COR-L47 (cell line): ENCODE results near the gene APLN.
A peak's percentile ranks its signal among the peaks of the same experiment; 100 is the strongest.

Experiments used
- DNase-seq: peaks from one replicate; lab custom pipeline; 2025; lab: John Stamatoyannopoulos, UW

Gene APLN

GRCh38 chrX:129659861-129660260 is 5.1 kb upstream of the APLN start:
- DNase-seq = no peak

GRCh38 chrX:129659141-129659540 is 4.4 kb upstream of the APLN start:
- no peak for DNase-seq

GRCh38 chrX:129658429-129658828 is 3.7 kb upstream of the APLN start:
- DNase-seq = no peak

GRCh38 chrX:129655547-129656249 is 942 bp upstream of the APLN start:
- peak; percentile 2 for DNase-seq

GRCh38 chrX:129653971-129654651 is 645 bp downstream of the APLN start:
- peak; percentile 17 for DNase-seq

- no peak for DNase-seq
Measured at GRCh38 chrX:129653181-129653970, 1.4 kb downstream of the APLN start.

- DNase-seq = no peak
Measured at GRCh38 chrX:129652565-129653169, 2.1 kb downstream of the APLN start.

GRCh38 chrX:129651756-129652564 is 2.8 kb downstream of the APLN start:
- no peak for DNase-seq

- no peak for DNase-seq
Measured at GRCh38 chrX:129650821-129651510, 3.8 kb downstream of the APLN start.

GRCh38 chrX:129650183-129650689 is 4.5 kb downstream of the APLN start:
- no peak for DNase-seq

GRCh38 chrX:129649268-129650182 is 5.2 kb downstream of the APLN start:
- DNase-seq = no peak

- DNase-seq = no peak
Measured at GRCh38 chrX:129648514-129649267, 6.1 kb downstream of the APLN start.

GRCh38 chrX:129647418-129648410 is 7.0 kb downstream of the APLN start:
- no peak for DNase-seq

GRCh38 chrX:129646566-129647417 is 8.0 kb downstream of the APLN start:
- DNase-seq = no peak

- DNase-seq = no peak
Measured at GRCh38 chrX:129642641-129643040, 12.1 kb downstream of the APLN start.

GRCh38 chrX:129641941-129642340 is 12.8 kb downstream of the APLN start:
- no peak for DNase-seq

GRCh38 chrX:129641469-129641868 is 13.3 kb downstream of the APLN start:
- no peak for DNase-seq
